H1 (cell line): Measurements from ENCODE around the gene PSMD5. TPM values are rescaled to one million over a fixed set of nuclear protein-coding genes. Genes with fewer than 3 reads are reported as not detected.

Experiments used
- CTCF ChIA-PET: fragments of 300-600 bp; sonication (Branson Sonifier 250); formaldehyde crosslinking; loops from one replicate; lab custom pipeline; 2021; ENCODE audit not compliant: partially characterized antibody; lab: Charles Lee
- POLR2A ChIA-PET: fragments of 300-600 bp; sonication (Branson Sonifier 250); formaldehyde crosslinking; loops from one replicate; lab custom pipeline; 2021; ENCODE audit warnings: inconsistent platforms; ENCODE audit not compliant: partially characterized antibody; lab: Charles Lee
- DNase-seq, 2 experiments: peaks; one replicate each; pipeline versions ENCODE4 v3.0.0 to v3.0.0-alpha.2; 2010 to 2022; ENCODE audit warnings: low spot score in 2 of 2, low read depth in 1 of 2, mixed read lengths in 1 of 2
- FAIRE-seq: peaks from 2 replicates; lab custom pipeline; 2011; peaks lifted over from hg19 to GRCh38; lab: Jason Lieb, UNC
- H2AFZ ChIP-seq: 2 replicates; pipeline ENCODE4 v1.8.1; 2012; ENCODE audit warnings: low read length, inconsistent platforms
- H2AK5ac ChIP-seq: 2 replicates; pipeline ENCODE4 v1.6.1; 2013; ENCODE audit warnings: low read depth, low read length
- H2BK120ac ChIP-seq: replicated peaks from 2 replicates; pipeline ENCODE3; 2013; ENCODE audit warnings: low read depth, low read length, inconsistent platforms
- H2BK12ac ChIP-seq: 2 replicates; pipeline ENCODE4 v1.6.1; 2013; ENCODE audit warnings: low read depth, low read length
- H2BK15ac ChIP-seq: 2 replicates; pipeline ENCODE4 v1.6.1; 2013; ENCODE audit warnings: low read length
- H2BK20ac ChIP-seq: 2 replicates; pipeline ENCODE4 v1.6.1; 2013; ENCODE audit warnings: low read length
- H2BK5ac ChIP-seq: 2 replicates; pipeline ENCODE4 v1.6.1; 2013; ENCODE audit warnings: low read depth, low read length
- H3K14ac ChIP-seq: 2 replicates; pipeline ENCODE4 v1.6.1; 2013; ENCODE audit warnings: inconsistent platforms; ENCODE audit not compliant: insufficient read length
- H3K18ac ChIP-seq: 2 replicates; pipeline ENCODE4 v1.6.1; 2013; ENCODE audit warnings: low read length; ENCODE audit errors: extremely low read depth
- H3K23ac ChIP-seq: 2 replicates; pipeline ENCODE4 v1.6.1; 2013; ENCODE audit warnings: inconsistent platforms; ENCODE audit not compliant: insufficient read length
- H3K23me2 ChIP-seq: 2 replicates; pipeline ENCODE4 v1.6.1; 2013; ENCODE audit warnings: low read depth, low read length
- H3K27ac ChIP-seq: 2 replicates; pipeline ENCODE4 v1.6.1; 2011; ENCODE audit warnings: low read depth, low read length, inconsistent platforms
- H3K27me3 ChIP-seq, 4 experiments: replicated peaks in 1 of 4; 1 replicate in 1 of 4; 2 replicates in 3 of 4; pipeline versions ENCODE4 v1.6.1 to v1.8.1; 2011 to 2013; ENCODE audit warnings: low read length in 3 of 4, mild to moderate bottlenecking in 3 of 4, inconsistent platforms in 2 of 4, mixed read lengths in 2 of 4, moderate library complexity in 1 of 4; ENCODE audit not compliant: control insufficient read depth in 3 of 4, insufficient read depth in 3 of 4; ENCODE audit errors: extremely low read depth in 1 of 4
- H3K36me3 ChIP-seq, 4 experiments: 2 replicates each; pipeline versions ENCODE4 v1.6.1 to v1.8.1; 2011 to 2013; ENCODE audit warnings: mild to moderate bottlenecking in 4 of 4, low read length in 3 of 4, moderate library complexity in 2 of 4, control low read depth in 1 of 4, inconsistent platforms in 1 of 4; ENCODE audit not compliant: insufficient read depth in 4 of 4, control insufficient read depth in 2 of 4
- H3K4ac ChIP-seq: replicated peaks from 2 replicates; pipeline ENCODE3; 2013; ENCODE audit warnings: low read length, low read depth, mixed read lengths, inconsistent platforms; ENCODE audit not compliant: insufficient read length
- H3K4me1 ChIP-seq, 4 experiments: replicated peaks in 1 of 4; 1 replicate in 1 of 4; 2 replicates in 3 of 4; pipeline versions ENCODE4 v1.6.1 to v1.8.1; 2011 to 2013; ENCODE audit warnings: low read length in 3 of 4, inconsistent platforms in 2 of 4, mixed read lengths in 1 of 4; ENCODE audit not compliant: insufficient read depth in 4 of 4, control insufficient read depth in 3 of 4
- H3K4me2 ChIP-seq, 2 experiments: 2 replicates each; pipeline versions ENCODE4 v1.6.1 to v1.8.1; 2011 to 2013; ENCODE audit warnings: low read depth in 2 of 2, low read length in 2 of 2, control low read depth in 1 of 2, inconsistent platforms in 1 of 2, mild to moderate bottlenecking in 1 of 2; ENCODE audit not compliant: insufficient read depth in 1 of 2
- H3K4me3 ChIP-seq, 4 experiments: fragments of 200-600, 300-600 bp in 1 of 4; sonication (generic), shearing (Covaris generic), sonication (Bioruptor Twin) in 1 of 4; 2 replicates each; pipeline versions ENCODE4 v1.5.1 to v1.8.1; 2011 to 2016; ENCODE audit warnings: low read length in 4 of 4, low read depth in 3 of 4, control low read depth in 2 of 4, inconsistent platforms in 2 of 4, mild to moderate bottlenecking in 2 of 4, mixed read lengths in 1 of 4, moderate library complexity in 1 of 4; ENCODE audit not compliant: insufficient read depth in 2 of 4; ENCODE audit errors: extremely low read depth in 1 of 4
- H3K56ac ChIP-seq: replicated peaks from 2 replicates; pipeline ENCODE3; 2013; ENCODE audit warnings: low read depth, mild to moderate bottlenecking, mixed read lengths, low read length, inconsistent platforms; ENCODE audit not compliant: insufficient read length
- H3K79me1 ChIP-seq: 2 replicates; pipeline ENCODE4 v1.6.1; 2013; ENCODE audit warnings: low read depth, low read length, control low read depth
- H3K79me2 ChIP-seq, 2 experiments: 2 replicates each; pipeline versions ENCODE4 v1.6.1 to v1.8.1; 2012 to 2013; ENCODE audit warnings: low read length in 2 of 2, mild to moderate bottlenecking in 2 of 2, inconsistent platforms in 1 of 2; ENCODE audit not compliant: insufficient read depth in 2 of 2, control insufficient read depth in 1 of 2
- H3K9ac ChIP-seq, 4 experiments: replicated peaks in 1 of 4; 1 replicate in 1 of 4; 2 replicates in 3 of 4; pipeline versions ENCODE4 v1.6.1 to v1.8.1; 2011 to 2013; ENCODE audit warnings: low read depth in 3 of 4, low read length in 3 of 4, control low read depth in 2 of 4, mild to moderate bottlenecking in 2 of 4, moderate library complexity in 2 of 4, inconsistent platforms in 1 of 4; ENCODE audit errors: extremely low read depth in 1 of 4
- H3K9me3 ChIP-seq, 2 experiments: 2 replicates each; pipeline versions ENCODE4 v1.6.1 to v1.8.1; 2012 to 2013; ENCODE audit warnings: mild to moderate bottlenecking in 2 of 2, moderate library complexity in 2 of 2, control low read depth in 1 of 2, inconsistent platforms in 1 of 2, low read depth in 1 of 2, low read length in 1 of 2, mixed read lengths in 1 of 2; ENCODE audit not compliant: insufficient read depth in 2 of 2
- H4K20me1 ChIP-seq, 2 experiments: replicated peaks in 1 of 2; 2 replicates each; pipeline versions ENCODE3 to v1.8.1; 2011 to 2013; ENCODE audit warnings: inconsistent platforms in 2 of 2, low read length in 2 of 2, mild to moderate bottlenecking in 1 of 2; ENCODE audit not compliant: insufficient read depth in 2 of 2, control insufficient read depth in 1 of 2
- H4K5ac ChIP-seq: 2 replicates; pipeline ENCODE4 v1.6.1; 2013; ENCODE audit warnings: low read length, low read depth, mixed read lengths, inconsistent platforms; ENCODE audit not compliant: insufficient read length
- H4K8ac ChIP-seq: 2 replicates; pipeline ENCODE4 v1.8.0; 2013; ENCODE audit warnings: mild to moderate bottlenecking, moderate library complexity, low read length, inconsistent platforms; ENCODE audit not compliant: insufficient read depth; ENCODE audit errors: extremely low read depth
- H4K91ac ChIP-seq: replicated peaks from 2 replicates; pipeline ENCODE3; 2013; ENCODE audit warnings: low read length, mixed read lengths, inconsistent platforms; ENCODE audit not compliant: insufficient read length
- BRCA1 ChIP-seq: IDR thresholded peaks from 2 replicates; pipeline ENCODE4 v1.6.1; 2012; ENCODE audit warnings: low read depth, low read length, improper control_type of control experiment
- CTCF ChIP-seq, 3 experiments: IDR thresholded peaks; 1 replicate in 2 of 3; 2 replicates in 1 of 3; pipeline versions ENCODE4 v1.5.1 to v1.6.1; 2011; ENCODE audit warnings: low read length in 3 of 3, mild to moderate bottlenecking in 3 of 3, inconsistent platforms in 2 of 3, low read depth in 1 of 3, moderate library complexity in 1 of 3; ENCODE audit not compliant: insufficient read depth in 1 of 3; ENCODE audit errors: control extremely low read depth in 1 of 3
- EP300 ChIP-seq, 2 experiments: IDR thresholded peaks; 1 replicate in 1 of 2; 2 replicates in 1 of 2; pipeline ENCODE4 v1.6.1; 2011 to 2012; ENCODE audit warnings: low read depth in 2 of 2, low read length in 2 of 2, mild to moderate bottlenecking in 2 of 2, borderline replicate concordance in 1 of 2, inconsistent platforms in 1 of 2, moderate library complexity in 1 of 2
- GABPA ChIP-seq: IDR thresholded peaks from 2 replicates; pipeline ENCODE4 v1.6.1; 2011; ENCODE audit warnings: mild to moderate bottlenecking, low read length, moderate library complexity, borderline replicate concordance; ENCODE audit not compliant: insufficient read depth
- GTF2F1 ChIP-seq: IDR thresholded peaks from 2 replicates; pipeline ENCODE4 v1.6.1; 2012; ENCODE audit warnings: low read depth, low read length, improper control_type of control experiment, borderline replicate concordance
- KDM1A ChIP-seq: fragments of 200-600, 300-600 bp; sonication (generic); IDR thresholded peaks from 2 replicates; pipeline ENCODE4 v1.7.1; 2016; ENCODE audit warnings: mild to moderate bottlenecking, low read length, borderline replicate concordance
- MAFK ChIP-seq: IDR thresholded peaks from 2 replicates; pipeline ENCODE4 v1.6.1; 2012; ENCODE audit warnings: low read depth, mild to moderate bottlenecking, improper control_type of control experiment, low read length
- MAX ChIP-seq: IDR thresholded peaks from 2 replicates; pipeline ENCODE4 v1.6.1; 2012; ENCODE audit warnings: inconsistent platforms
- SAP30 ChIP-seq: fragments of 300-600 bp; sonication (generic); IDR thresholded peaks from 2 replicates; pipeline ENCODE4 v1.7.1; 2012; ENCODE audit warnings: low read length, moderate library complexity, mild to moderate bottlenecking, inconsistent platforms; ENCODE audit not compliant: insufficient read depth, insufficient replicate concordance
- ZNF274 ChIP-seq: IDR thresholded peaks from 2 replicates; pipeline ENCODE4 v1.7.0; 2012; ENCODE audit warnings: low read length, borderline replicate concordance; ENCODE audit errors: extremely low read depth
- WGBS, 2 experiments: shearing (Covaris generic) in 1 of 2; methylation state at CpG; one replicate each; pipeline versions ENCODE4 v1.1.6 to v1.1.7; 2013 to 2015; ENCODE audit warnings: low lambda C conversion rate in 2 of 2, mixed read lengths in 2 of 2, inconsistent platforms in 1 of 2, low coverage in 1 of 2, missing lambda C conversion rate in 1 of 2; ENCODE audit not compliant: insufficient replicate concordance in 2 of 2, insufficient coverage in 1 of 2, insufficient read length in 1 of 2; ENCODE audit errors: extremely low coverage in 1 of 2, missing lambda C conversion rate in 1 of 2; 5-methylcytosine and 5-hydroxymethylcytosine counted together
- polyA plus RNA-seq, 7 experiments: library from polyadenylated mRNA; depleted of rRNA in 3 of 7; stranded (reverse) in 5 of 7; unstranded in 2 of 7; fragments of >200 nt in 5 of 7; fragments of 200-250 nt in 2 of 7; gene quantifications; 1 replicate in 5 of 7; 2 replicates in 1 of 7; 4 replicates in 1 of 7; pipeline versions ENCODE4 v1.2.1 to v1.2.3, GENCODE V29; 2011 to 2013; ENCODE audit warnings: missing spikeins in 2 of 7, mixed read lengths in 2 of 7
- total RNA-seq: library from RNA; stranded (reverse); fragmentation: NEBNext Ultra II Directional; extraction: Animal tissue kit (Norgen Biotek cat#: 25700); gene quantifications from 2 replicates; pipeline ENCODE4 v1.2.1, GENCODE V29; 2021

The PSMD5 gene
- total and polyA plus RNA-seq, 2 of the 8 experiments (the other 6 are each of a cell fraction or from before 2014, with no cell fraction given) = 19.2 to 30.5 TPM

GRCh38 chr9:120773256-120773655, 69.5 kb downstream of the PSMD5 start:
- Histone ChIP-seq H3K9me3 (no peaks in the 10 kb centered on the region), H2BK5ac (no peak overlapping the region), H3K23ac (no peak overlapping the region), H2BK20ac (no peak overlapping the region), H4K91ac (no peak overlapping the region), H4K5ac (no peak overlapping the region), H3K79me1 (peaks cover 3% of the 10 kb centered on the region; the same call in 1 of the 2 replicates), H3K18ac (no peak overlapping the region), H3K14ac (no peak overlapping the region), H4K20me1 (no peaks in the 10 kb centered on the region), H3K56ac (no peak overlapping the region), H3K9ac (no peak overlapping the region), H3K27ac (no peak overlapping the region), H2BK15ac (no peak overlapping the region), H3K36me3 (peaks cover 4 to 68% (median 35%) of the 10 kb centered on the region in 4 experiments; a peak in 7 of 8 replicates), H3K79me2 (no peaks in the 10 kb centered on the region), H3K4me3 (no peak overlapping the region), H3K4ac (no peak overlapping the region), H2BK12ac (no peak overlapping the region), H2AK5ac (no peak overlapping the region), H3K4me2 (no peak overlapping the region), H2BK120ac (no peak overlapping the region), H3K23me2 (no peaks in the 10 kb centered on the region), H4K8ac (no peak overlapping the region), H2AFZ (no peak overlapping the region), H3K27me3 (no peaks in the 10 kb centered on the region), H3K4me1 (peaks cover 0 to 3% (median 0%) of the 10 kb centered on the region in 4 experiments; a peak in 1 of 7 replicates)
- DNase-seq (no peak), FAIRE-seq (no peak)
- ChIA-PET CTCF (interaction anchor here (0.6 to 2.3 kb wide), 4 partner anchors 9 to 91 kb away, joined by 3 to 8 read pairs (median 4); no protein-coding TSS in a partner anchor), POLR2A (interaction anchor here (0.6 to 4.2 kb wide), 5 partner anchors 9 to 20 kb away, joined by 3 to 19 read pairs (median 5); partner anchors contain the start of gene FBXW2)
- WGBS, 2 experiments = 76% methylated on average over 3 of the region's 3 CpGs; no CpG with 5 or more reads in 1 of the 2 experiments
- TF ChIP-seq MAFK (no peak), GABPA (no peak), SAP30 (no peak), BRCA1 (no peak), CTCF (IDR thresholded peaks at IDR 0.05; ENCODE audit: control extremely low read depth in 1 of 3, insufficient read depth in 1 of 3, low read depth in 1 of 3, low read length in 3 of 3) (no peak), KDM1A (no peak), ZNF274 (no peak), EP300 (IDR thresholded peaks at IDR 0.05; ENCODE audit: borderline replicate concordance in 1 of 2, low read depth in 2 of 2, low read length in 2 of 2) (no peak), MAX (no peak), GTF2F1 (no peak)
